Astrocyte of the spinal cord (primary cell): ENCODE measurements around the gene GEMIN8.

Source experiments
- DNase-seq: peaks from one replicate; pipeline ENCODE4 v3.0.0; 2011; ENCODE audit warnings: low read depth, low spot score
- H3K4me3 ChIP-seq: 2 replicates; pipeline ENCODE4 v1.5.1; 2011; ENCODE audit warnings: low read depth, mild to moderate bottlenecking, low read length, moderate library complexity
- in situ Hi-C: cut with HindIII; loops from 2 replicates; pipeline ENCODE4 v1.10.0; 2017; ENCODE audit warnings: low sequenced_read_pairs
- TF ChIP-seq, protein P1 (sequence below): IDR thresholded peaks from 2 replicates; pipeline ENCODE4 v1.5.1; 2012; ENCODE audit warnings: low read depth, mild to moderate bottlenecking, low read length, inconsistent platforms

Gene GEMIN8

DNA sequence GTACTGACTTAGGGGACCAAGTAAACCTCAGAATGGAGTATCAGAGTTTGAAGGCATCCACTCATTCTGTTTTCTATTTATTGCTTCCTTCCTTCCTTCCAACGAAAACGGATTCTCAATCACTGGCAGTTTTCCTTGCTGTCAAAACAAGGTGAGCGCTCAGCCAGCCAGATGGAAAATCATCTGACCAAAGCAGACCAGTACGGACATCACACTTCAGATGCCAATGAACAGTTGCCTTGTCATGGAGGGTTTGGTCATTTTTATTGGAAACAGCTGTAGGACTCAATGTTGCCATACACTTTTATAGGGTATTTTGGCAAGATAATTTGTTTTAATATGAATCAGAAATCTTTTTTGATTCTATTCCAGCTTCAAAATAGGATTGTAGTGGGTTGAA, 16.6 kb downstream of the GEMIN8 start:
- in situ Hi-C loops: no loop called here
- DNase-seq: no peak
- H3K4me3 ChIP-seq: no peak overlapping the region
- TF ChIP-seq, protein P1, sequence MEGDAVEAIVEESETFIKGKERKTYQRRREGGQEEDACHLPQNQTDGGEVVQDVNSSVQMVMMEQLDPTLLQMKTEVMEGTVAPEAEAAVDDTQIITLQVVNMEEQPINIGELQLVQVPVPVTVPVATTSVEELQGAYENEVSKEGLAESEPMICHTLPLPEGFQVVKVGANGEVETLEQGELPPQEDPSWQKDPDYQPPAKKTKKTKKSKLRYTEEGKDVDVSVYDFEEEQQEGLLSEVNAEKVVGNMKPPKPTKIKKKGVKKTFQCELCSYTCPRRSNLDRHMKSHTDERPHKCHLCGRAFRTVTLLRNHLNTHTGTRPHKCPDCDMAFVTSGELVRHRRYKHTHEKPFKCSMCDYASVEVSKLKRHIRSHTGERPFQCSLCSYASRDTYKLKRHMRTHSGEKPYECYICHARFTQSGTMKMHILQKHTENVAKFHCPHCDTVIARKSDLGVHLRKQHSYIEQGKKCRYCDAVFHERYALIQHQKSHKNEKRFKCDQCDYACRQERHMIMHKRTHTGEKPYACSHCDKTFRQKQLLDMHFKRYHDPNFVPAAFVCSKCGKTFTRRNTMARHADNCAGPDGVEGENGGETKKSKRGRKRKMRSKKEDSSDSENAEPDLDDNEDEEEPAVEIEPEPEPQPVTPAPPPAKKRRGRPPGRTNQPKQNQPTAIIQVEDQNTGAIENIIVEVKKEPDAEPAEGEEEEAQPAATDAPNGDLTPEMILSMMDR: no peak

DNA sequence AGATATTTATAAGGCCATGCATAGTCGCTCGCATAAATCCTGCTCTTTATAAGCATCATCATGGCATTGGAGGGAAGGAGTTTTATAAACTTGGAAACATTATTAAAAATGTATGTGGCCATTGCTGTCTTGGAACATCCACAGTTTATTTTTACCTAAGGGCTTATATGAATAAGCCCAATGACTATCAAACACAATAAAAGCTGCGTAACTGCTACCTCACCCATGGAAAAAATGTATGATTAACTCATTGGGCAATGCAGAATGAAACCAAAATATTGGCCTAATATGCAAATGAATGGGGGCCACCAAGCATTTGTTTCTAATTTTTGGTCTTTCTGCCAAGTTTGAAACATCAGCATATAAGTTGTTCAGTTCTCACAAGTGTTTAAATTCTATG, 19.1 kb downstream of the GEMIN8 start:
- TF ChIP-seq, protein P1: no peak
- in situ Hi-C loops: no loop called here
- no peak for DNase-seq
- no peak overlapping the region for H3K4me3 ChIP-seq

DNA sequence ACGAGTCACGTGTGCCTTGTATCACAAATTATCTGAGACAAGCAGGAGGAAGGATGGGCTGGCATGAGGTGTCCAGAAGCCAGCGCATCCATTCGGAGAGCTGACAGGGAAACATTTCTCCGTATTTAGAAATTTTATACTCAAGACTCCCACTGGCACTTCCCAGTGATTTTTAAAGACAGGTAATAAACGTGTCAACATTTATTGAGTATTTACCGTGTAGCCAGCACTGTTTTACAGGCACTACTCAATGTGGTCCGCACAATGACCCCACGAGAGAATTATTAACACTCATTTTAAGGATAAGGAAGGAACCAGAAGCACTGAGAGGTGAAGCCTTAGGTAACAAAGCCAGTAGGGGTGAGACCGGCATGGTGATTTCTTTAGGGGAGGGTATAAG, 23.2 kb downstream of the GEMIN8 start:
- DNase-seq: no peak
- in situ Hi-C loops: no loop called here
- TF ChIP-seq, protein P1: no peak

DNA sequence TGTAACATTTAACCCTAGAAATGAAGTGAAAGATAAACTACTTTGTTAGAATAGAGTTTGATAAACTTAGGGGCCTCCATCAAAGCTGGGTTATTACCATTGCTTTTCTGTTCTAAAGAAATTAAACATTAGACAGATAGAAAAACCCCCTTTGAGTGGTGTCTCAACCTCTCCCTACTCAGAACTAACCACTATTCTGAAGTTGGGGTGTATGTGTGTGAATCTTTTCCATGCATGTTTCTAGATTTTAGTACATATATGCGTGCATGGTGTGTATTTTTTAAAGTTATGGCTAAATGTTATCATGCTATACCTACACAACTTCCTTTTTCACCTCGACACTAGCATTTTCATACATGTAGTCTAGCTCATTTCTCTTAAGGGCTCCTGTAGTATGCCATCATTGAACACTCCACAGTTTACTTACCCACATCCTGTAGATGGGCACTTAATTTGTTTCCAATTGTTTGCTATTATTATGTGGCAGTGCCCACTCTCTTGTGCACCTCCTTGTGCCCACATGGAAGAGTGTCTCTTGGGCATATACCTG, 25.7 kb downstream of the GEMIN8 start:
- H3K4me3 ChIP-seq: no peak overlapping the region
- in situ Hi-C loops: no loop called here
- TF ChIP-seq, protein P1: no peak
- DNase-seq: no peak

More for the DNA sequence above, 23.2 kb downstream of the GEMIN8 start:
- no peak overlapping the region for H3K4me3 ChIP-seq

DNA sequence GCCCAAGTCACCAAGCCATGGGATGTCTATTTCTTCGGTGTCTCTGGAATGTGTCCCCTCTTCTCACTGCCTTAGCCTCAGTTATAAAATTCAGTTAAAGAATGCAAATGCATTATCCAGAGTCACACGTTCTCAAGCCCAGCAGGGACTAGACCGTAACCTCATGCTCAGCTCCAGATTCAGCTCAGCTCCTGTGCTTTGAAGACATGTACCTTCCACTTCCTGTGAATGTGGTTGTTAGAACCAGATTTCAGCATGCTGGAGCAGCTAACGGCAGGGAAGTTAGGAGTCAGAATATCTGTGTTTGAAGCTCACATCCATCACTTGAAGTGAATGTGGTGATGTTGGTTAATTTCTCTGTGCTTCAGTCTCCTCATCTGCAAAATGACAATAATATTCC, 26.7 kb downstream of the GEMIN8 start:
- DNase-seq: no peak
- H3K4me3 ChIP-seq: no peak overlapping the region
- TF ChIP-seq, protein P1: no peak
- in situ Hi-C loops: no loop called here

DNA sequence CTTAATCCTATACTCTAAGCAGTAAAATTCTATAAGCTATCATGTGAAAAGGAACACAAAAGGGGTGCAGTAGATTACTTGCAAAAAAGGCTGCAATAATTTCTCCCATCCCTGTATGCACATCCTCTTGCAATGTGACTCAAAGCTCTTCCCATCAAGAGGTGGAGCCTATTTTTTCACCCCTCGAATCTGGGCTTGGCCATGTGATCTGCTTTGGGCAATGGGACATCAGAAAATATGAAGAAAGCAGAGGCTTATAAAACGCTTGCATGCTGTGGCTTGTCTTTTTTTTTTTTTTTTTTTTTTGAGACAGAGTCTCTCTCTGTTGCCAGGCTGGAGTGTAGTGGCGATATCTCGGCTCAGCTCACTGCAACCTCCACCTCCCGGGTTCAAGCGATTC, 33.0 kb downstream of the GEMIN8 start:
- no peak for DNase-seq
- in situ Hi-C loops: no loop called here
- TF ChIP-seq, protein P1: no peak
- no peak overlapping the region for H3K4me3 ChIP-seq
